Fibroblast of lung (primary cell): ENCODE data around the gene CCR7. TPM values are rescaled to one million over a fixed set of nuclear protein-coding genes. Genes with fewer than 3 reads are reported as not detected.

Source experiments
- DNase-seq, 2 donors: peaks; one replicate each; pipeline versions ENCODE4 v3.0.0 to v3.0.0-alpha.2; 2010; ENCODE audit warnings: low read depth in 2 of 2
- H2AFZ ChIP-seq: 2 replicates; pipeline ENCODE4 v1.5.1; 2012; ENCODE audit warnings: low read length, control low read depth, inconsistent platforms
- H3K27ac ChIP-seq: 2 replicates; pipeline ENCODE4 v1.5.1; 2011; ENCODE audit warnings: low read length, control low read depth; ENCODE audit not compliant: insufficient read depth
- H3K27me3 ChIP-seq: 2 replicates; pipeline ENCODE4 v1.5.1; 2011; ENCODE audit warnings: mild to moderate bottlenecking, low read length; ENCODE audit not compliant: control insufficient read depth, insufficient read depth
- H3K36me3 ChIP-seq: 2 replicates; pipeline ENCODE4 v1.5.1; 2011; ENCODE audit warnings: low read length; ENCODE audit not compliant: control insufficient read depth, insufficient read depth
- H3K4me1 ChIP-seq: 2 replicates; pipeline ENCODE4 v1.5.1; 2011; ENCODE audit warnings: low read length; ENCODE audit not compliant: control insufficient read depth, insufficient read depth; ENCODE audit errors: extremely low read depth
- H3K4me2 ChIP-seq: 2 replicates; pipeline ENCODE4 v1.5.1; 2011; ENCODE audit warnings: low read length, control low read depth; ENCODE audit not compliant: insufficient read depth; ENCODE audit errors: extremely low read depth
- H3K4me3 ChIP-seq, 4 experiments: fragments of 200-600 bp in 1 of 4; sonication (generic) in 1 of 4; replicated peaks in 1 of 4; 2 replicates each; pipeline ENCODE4 v1.5.1; 2011 to 2016; ENCODE audit warnings: low read length in 4 of 4, low read depth in 3 of 4, mild to moderate bottlenecking in 3 of 4, control low read depth in 2 of 4, inconsistent platforms in 1 of 4, mixed read lengths in 1 of 4; ENCODE audit not compliant: insufficient read depth in 1 of 4; ENCODE audit errors: control extremely low read depth in 1 of 4
- H3K79me2 ChIP-seq: 2 replicates; pipeline ENCODE4 v1.5.1; 2012; ENCODE audit warnings: mild to moderate bottlenecking, low read length, inconsistent platforms; ENCODE audit not compliant: control insufficient read depth, insufficient read depth
- H3K9ac ChIP-seq: 2 replicates; pipeline ENCODE4 v1.5.1; 2011; ENCODE audit warnings: mild to moderate bottlenecking, low read length, control low read depth; ENCODE audit not compliant: insufficient read depth
- H3K9me3 ChIP-seq: 2 replicates; pipeline ENCODE4 v1.5.1; 2012; ENCODE audit warnings: low read depth, low read length; ENCODE audit not compliant: control insufficient read depth, insufficient read depth
- H4K20me1 ChIP-seq: 2 replicates; pipeline ENCODE4 v1.5.1; 2011; ENCODE audit warnings: low read length; ENCODE audit not compliant: control insufficient read depth, insufficient read depth; ENCODE audit errors: extremely low read depth
- CTCF ChIP-seq, 2 donors: IDR thresholded peaks in 1 of 2; conservative IDR thresholded peaks in 1 of 2; 1 replicate in 1 of 2; 2 replicates in 1 of 2; pipeline ENCODE4 v1.5.1; 2011 to 2012; ENCODE audit warnings: low read length in 2 of 2, control low read depth in 1 of 2, inconsistent platforms in 1 of 2, low read depth in 1 of 2, mild to moderate bottlenecking in 1 of 2
- EZH2 ChIP-seq: IDR thresholded peaks from 2 replicates; pipeline ENCODE4 v1.5.1; 2012; ENCODE audit warnings: low read length, control low read depth, mild to moderate bottlenecking; ENCODE audit errors: missing control alignments
- polyA plus RNA-seq, 2 donors: library from polyadenylated mRNA; depleted of rRNA in 1 of 2; stranded (reverse) in 1 of 2; unstranded in 1 of 2; fragments of >200 nt; gene quantifications; 2 replicates each; pipeline ENCODE4 v1.2.1, GENCODE V29; 2011 to 2012; ENCODE audit warnings: missing spikeins in 1 of 2
- total RNA-seq: library from RNA; depleted of rRNA; stranded (reverse); fragments of >200 nt; gene quantifications from 2 replicates; pipeline ENCODE4 v1.2.1, GENCODE V29; 2014

The CCR7 gene
- total and polyA plus RNA-seq, 2 donors (not counting 1 experiment from before 2014, with no cell fraction given), result under 0.01 to 0.10 TPM

- Histone ChIP-seq H3K27ac (peak overlapping the region; percentile 78), H3K4me1 (peaks cover 19% of the 10 kb centered on the region), H3K79me2 (no peaks in the 10 kb centered on the region), H3K4me2 (peak overlapping the region; percentile 19), H2AFZ (no peak overlapping the region), H3K9ac (no peak overlapping the region), H3K36me3 (no peaks in the 10 kb centered on the region), H3K27me3 (no peaks in the 10 kb centered on the region), H3K4me3 (no peak overlapping the region), H4K20me1 (no peaks in the 10 kb centered on the region), H3K9me3 (no peaks in the 10 kb centered on the region)
- TF ChIP-seq EZH2 (no peak), CTCF (conservative IDR thresholded peaks at IDR 0.05 in 1 of 2, IDR thresholded peaks at IDR 0.05 in 1 of 2; ENCODE audit: low read depth in 1 of 2, low read length in 2 of 2) (no peak)
- no peak for DNase-seq
These were observed 44.2 kb downstream of the CCR7 start for GRCh38 chr17:40520991-40521453.

GRCh38 chr17:40519089-40519775, 46.0 kb downstream of the CCR7 start:
- Histone ChIP-seq H3K9me3 (no peaks in the 10 kb centered on the region), H3K27ac (no peak overlapping the region), H3K4me3 (no peak overlapping the region), H3K4me1 (peaks cover 19% of the 10 kb centered on the region), H3K36me3 (no peaks in the 10 kb centered on the region), H3K79me2 (no peaks in the 10 kb centered on the region), H3K4me2 (no peak overlapping the region), H2AFZ (no peak overlapping the region), H3K9ac (no peak overlapping the region), H4K20me1 (no peaks in the 10 kb centered on the region), H3K27me3 (no peaks in the 10 kb centered on the region)
- TF ChIP-seq EZH2 (no peak), CTCF (conservative IDR thresholded peaks at IDR 0.05 in 1 of 2, IDR thresholded peaks at IDR 0.05 in 1 of 2; ENCODE audit: low read depth in 1 of 2, low read length in 2 of 2) (no peak)
- no peak for DNase-seq

GRCh38 chr17:40518401-40519088, 46.7 kb downstream of the CCR7 start:
- Histone ChIP-seq H3K4me3 (no peak overlapping the region), H4K20me1 (no peaks in the 10 kb centered on the region), H3K4me1 (peaks cover 19% of the 10 kb centered on the region), H3K36me3 (no peaks in the 10 kb centered on the region), H2AFZ (no peak overlapping the region), H3K9ac (no peak overlapping the region), H3K27ac (no peak overlapping the region), H3K9me3 (no peaks in the 10 kb centered on the region), H3K79me2 (no peaks in the 10 kb centered on the region), H3K4me2 (no peak overlapping the region), H3K27me3 (no peaks in the 10 kb centered on the region)
- TF ChIP-seq CTCF (conservative IDR thresholded peaks at IDR 0.05 in 1 of 2, IDR thresholded peaks at IDR 0.05 in 1 of 2; ENCODE audit: low read depth in 1 of 2, low read length in 2 of 2) (no peak), EZH2 (no peak)
- peak in 1 of 2 donors; percentile 70 for DNase-seq
